DOHH2 (cell line): ENCODE data around the gene ZSCAN5A.
"Not testable (repeated sequence)": the region's sequence is repeated elsewhere in the genome, so short reads cannot be mapped to it uniquely, and the experiment has no call there.

Source experiments
- H3F3A ChIP-seq: fragments of 200-600 bp; sonication (generic), shearing (Covaris generic); 2 replicates; pipeline ENCODE4 v1.6.0; 2016; ENCODE audit warnings: antibody characterized with exemption, mild to moderate bottlenecking; ENCODE audit not compliant: control insufficient read depth, insufficient read depth
- H3K27ac ChIP-seq: fragments of 200-600 bp; sonication (generic); 2 replicates; pipeline ENCODE4 v1.5.1; 2014; ENCODE audit warnings: low read depth, mild to moderate bottlenecking, low read length, moderate library complexity
- H3K27me3 ChIP-seq: fragments of 200-600 bp; sonication (generic); 2 replicates; pipeline ENCODE4 v1.6.1; 2014; ENCODE audit warnings: mild to moderate bottlenecking, low read length, mixed read lengths; ENCODE audit not compliant: control insufficient read depth
- H3K36me3 ChIP-seq: fragments of 200-600 bp; sonication (generic); 2 replicates; pipeline ENCODE4 v1.6.1; 2014; ENCODE audit warnings: mild to moderate bottlenecking, low read length, moderate library complexity, mixed read lengths; ENCODE audit not compliant: control insufficient read depth
- H3K4me1 ChIP-seq: fragments of 200-600 bp; sonication (generic); 2 replicates; pipeline ENCODE4 v1.6.1; 2014; ENCODE audit warnings: mild to moderate bottlenecking, low read length, mixed read lengths; ENCODE audit not compliant: control insufficient read depth
- H3K4me2 ChIP-seq: fragments of 200-600 bp; sonication (generic); 2 replicates; pipeline ENCODE4 v1.6.0; 2014; ENCODE audit warnings: mild to moderate bottlenecking, low read length, moderate library complexity
- H3K4me3 ChIP-seq: fragments of 200-600 bp; sonication (generic); 2 replicates; pipeline ENCODE4 v1.5.1; 2014; ENCODE audit warnings: mild to moderate bottlenecking, low read length, mixed read lengths
- H3K79me2 ChIP-seq: fragments of 200-600 bp; sonication (generic); 2 replicates; pipeline ENCODE4 v1.6.1; 2014; ENCODE audit warnings: mild to moderate bottlenecking, low read length, mixed read lengths; ENCODE audit not compliant: control insufficient read depth
- H3K9me2 ChIP-seq: fragments of 200-600 bp; sonication (generic); replicated peaks from 2 replicates; pipeline ENCODE4 v1.6.1; 2014; ENCODE audit warnings: mild to moderate bottlenecking, low read length, mixed read lengths; ENCODE audit not compliant: control insufficient read depth
- H3K9me3 ChIP-seq: fragments of 200-600 bp; sonication (generic); 2 replicates; pipeline ENCODE4 v1.6.1; 2014; ENCODE audit warnings: antibody characterized with exemption, low read length, mixed read lengths; ENCODE audit not compliant: control insufficient read depth, insufficient read depth
- H4K20me1 ChIP-seq: fragments of 200-600 bp; sonication (generic); 2 replicates; pipeline ENCODE4 v1.6.0; 2014; ENCODE audit warnings: low read depth, mild to moderate bottlenecking, antibody characterized with exemption, low read length, moderate library complexity; ENCODE audit not compliant: control insufficient read depth, insufficient read depth
- EZH2phosphoT487 ChIP-seq: fragments of 200-600 bp; sonication (generic); IDR thresholded peaks from 2 replicates; pipeline ENCODE4 v1.6.1; 2017; ENCODE audit warnings: borderline replicate concordance, mild to moderate bottlenecking, antibody characterized with exemption, low read length, moderate library complexity, mixed read lengths
- TF ChIP-seq, protein P1 (sequence below): fragments of 200-600 bp; sonication (generic); IDR thresholded peaks from one replicate; pipeline ENCODE4 v1.5.1; 2014; ENCODE audit warnings: antibody characterized with exemption, mild to moderate bottlenecking, low read depth, low read length; ENCODE audit not compliant: poor library complexity, severe bottlenecking

The ZSCAN5A gene

DNA sequence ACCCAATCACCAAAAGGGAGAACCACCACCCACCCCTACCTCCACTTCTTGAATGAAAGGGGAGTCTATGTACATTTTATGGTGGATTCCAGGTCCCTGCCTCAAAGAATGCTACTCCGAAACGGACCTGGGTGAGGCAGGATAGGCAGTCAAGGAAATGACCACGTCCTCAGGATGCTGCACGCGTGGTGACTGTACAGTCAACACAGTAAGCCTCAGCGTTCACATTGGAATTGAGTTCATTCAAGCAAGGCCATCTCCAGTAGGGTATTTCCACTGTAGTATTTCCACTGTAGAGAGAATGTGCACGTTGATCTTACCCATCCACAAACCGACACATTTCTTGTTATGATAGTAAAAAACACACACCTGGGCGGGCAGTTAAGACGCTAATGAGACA, 95.7 kb downstream of the ZSCAN5A start:
- TF ChIP-seq EZH2phosphoT487, result no peak
- TF ChIP-seq, protein P1, sequence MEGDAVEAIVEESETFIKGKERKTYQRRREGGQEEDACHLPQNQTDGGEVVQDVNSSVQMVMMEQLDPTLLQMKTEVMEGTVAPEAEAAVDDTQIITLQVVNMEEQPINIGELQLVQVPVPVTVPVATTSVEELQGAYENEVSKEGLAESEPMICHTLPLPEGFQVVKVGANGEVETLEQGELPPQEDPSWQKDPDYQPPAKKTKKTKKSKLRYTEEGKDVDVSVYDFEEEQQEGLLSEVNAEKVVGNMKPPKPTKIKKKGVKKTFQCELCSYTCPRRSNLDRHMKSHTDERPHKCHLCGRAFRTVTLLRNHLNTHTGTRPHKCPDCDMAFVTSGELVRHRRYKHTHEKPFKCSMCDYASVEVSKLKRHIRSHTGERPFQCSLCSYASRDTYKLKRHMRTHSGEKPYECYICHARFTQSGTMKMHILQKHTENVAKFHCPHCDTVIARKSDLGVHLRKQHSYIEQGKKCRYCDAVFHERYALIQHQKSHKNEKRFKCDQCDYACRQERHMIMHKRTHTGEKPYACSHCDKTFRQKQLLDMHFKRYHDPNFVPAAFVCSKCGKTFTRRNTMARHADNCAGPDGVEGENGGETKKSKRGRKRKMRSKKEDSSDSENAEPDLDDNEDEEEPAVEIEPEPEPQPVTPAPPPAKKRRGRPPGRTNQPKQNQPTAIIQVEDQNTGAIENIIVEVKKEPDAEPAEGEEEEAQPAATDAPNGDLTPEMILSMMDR, result no peak
- no peaks in the 10 kb centered on the region for H3K36me3 ChIP-seq
- no peaks in the 10 kb centered on the region for H3K9me3 ChIP-seq
- H3K4me2 ChIP-seq, result no peak overlapping the region
- H3K4me1 ChIP-seq, result no peaks in the 10 kb centered on the region
- H4K20me1 ChIP-seq, result no peaks in the 10 kb centered on the region
- H3K4me3 ChIP-seq, result no peak overlapping the region
- H3K27ac ChIP-seq, result no peak overlapping the region
- no peaks in the 10 kb centered on the region for H3F3A ChIP-seq
- H3K27me3 ChIP-seq, result no peaks in the 10 kb centered on the region
- no peaks in the 10 kb centered on the region for H3K79me2 ChIP-seq
- no peaks in the 10 kb centered on the region for H3K9me2 ChIP-seq

- TF ChIP-seq EZH2phosphoT487, result no peak
- TF ChIP-seq, protein P1, result no peak
- Histone ChIP-seq H3K4me3 (no peak overlapping the region), H3K36me3 (no peaks in the 10 kb centered on the region), H3K79me2 (no peaks in the 10 kb centered on the region), H3K4me1 (no peaks in the 10 kb centered on the region), H3K9me3 (no peaks in the 10 kb centered on the region), H3K9me2 (no peaks in the 10 kb centered on the region), H3F3A (no peaks in the 10 kb centered on the region), H4K20me1 (no peaks in the 10 kb centered on the region), H3K27ac (no peak overlapping the region), H3K4me2 (no peak overlapping the region), H3K27me3 (no peaks in the 10 kb centered on the region)
Observed at GRCh38 chr19:56217039-56217949, 97.3 kb downstream of the ZSCAN5A start.

- Histone ChIP-seq H3F3A (no peaks in the 10 kb centered on the region), H3K4me2 (no peak overlapping the region), H4K20me1 (no peaks in the 10 kb centered on the region), H3K27me3 (no peaks in the 10 kb centered on the region), H3K4me3 (no peak overlapping the region), H3K36me3 (no peaks in the 10 kb centered on the region), H3K4me1 (no peaks in the 10 kb centered on the region), H3K27ac (no peak overlapping the region), H3K79me2 (no peaks in the 10 kb centered on the region), H3K9me2 (no peaks in the 10 kb centered on the region), H3K9me3 (no peaks in the 10 kb centered on the region)
- TF ChIP-seq EZH2phosphoT487, result no peak
- TF ChIP-seq, protein P1, result no peak
Observed at GRCh38 chr19:56211718-56212117, 102.9 kb downstream of the ZSCAN5A start.

DNA sequence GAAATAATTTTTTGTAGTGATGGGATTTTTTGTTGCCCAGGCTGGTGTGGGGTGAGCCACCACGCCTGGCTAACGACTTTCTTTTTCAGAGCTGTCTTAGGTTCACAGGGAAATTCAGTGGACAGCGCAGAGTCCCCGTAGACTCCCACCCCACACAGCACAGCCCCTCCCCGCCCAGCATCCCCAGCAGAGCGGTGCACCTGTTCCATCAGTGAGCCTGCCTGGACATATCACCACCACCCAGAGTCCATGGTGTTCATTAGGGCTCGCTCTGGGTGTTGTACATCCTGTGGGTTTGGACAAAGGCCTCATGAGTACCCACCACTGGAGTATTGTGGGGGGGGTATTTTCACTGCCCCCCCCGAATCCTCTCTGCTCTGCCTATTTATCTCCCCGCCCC, 104.6 kb downstream of the ZSCAN5A start:
- not testable (repeated sequence) for H3F3A ChIP-seq, H3K9me2 ChIP-seq, H3K36me3 ChIP-seq, H3K4me2 ChIP-seq, H3K9me3 ChIP-seq, H3K4me1 ChIP-seq, H3K4me3 ChIP-seq, H3K79me2 ChIP-seq, H3K27me3 ChIP-seq, H3K27ac ChIP-seq, H4K20me1 ChIP-seq
